IMR-90 (cell line): Measurements from ENCODE around the gene GPR62. TPM values are rescaled to one million over a fixed set of nuclear protein-coding genes. Genes with fewer than 3 reads are reported as not detected.

Experiments
- ATAC-seq: fragments of 200-7000 bp; cut with Tn5 transposase; 2 replicates; pipeline ENCODE4 v1.9.1; 2020; ENCODE audit warnings: low read depth, mild to moderate bottlenecking, moderate library complexity
- BruUV-seq: library from RNA; stranded (reverse); fragments of 400-500 nt; replicated peaks from 2 replicates; lab custom pipeline; 2021; lab: Mats Ljungman, UMichigan
- CTCF ChIA-PET: fragments of 300-600 bp; formaldehyde crosslinking; extraction: SDS; loops from one replicate; lab custom pipeline; 2021; ENCODE audit warnings: antibody characterized with exemption; lab: Yijun Ruan, JAX
- POLR2A ChIA-PET: fragments of 300-600 bp; sonication (Branson Sonifier 250); formaldehyde crosslinking; loops from one replicate; lab custom pipeline; 2022; ENCODE audit warnings: antibody characterized with exemption; ENCODE audit not compliant: unreplicated experiment; lab: Charles Lee
- DNase-seq: peaks from one replicate; pipeline ENCODE4 v3.0.0; 2013
- H2AFZ ChIP-seq: replicated peaks from 2 replicates; pipeline ENCODE3; 2013; ENCODE audit warnings: low read length, mild to moderate bottlenecking; ENCODE audit not compliant: poor library complexity
- H2AK5ac ChIP-seq: 2 replicates; pipeline ENCODE4 v1.6.1; 2013; ENCODE audit warnings: low read depth, low read length, inconsistent platforms
- H2AK9ac ChIP-seq: replicated peaks from 2 replicates; pipeline ENCODE3; 2013; ENCODE audit warnings: mild to moderate bottlenecking, low read depth, low read length, moderate library complexity; ENCODE audit not compliant: poor library complexity
- H2BK120ac ChIP-seq: 2 replicates; pipeline ENCODE4 v1.6.1; 2013; ENCODE audit warnings: low read depth, low read length, inconsistent platforms
- H2BK15ac ChIP-seq: 3 replicates; pipeline ENCODE4 v1.6.1; 2013; ENCODE audit warnings: low read depth, low read length, inconsistent platforms
- H2BK20ac ChIP-seq: 2 replicates; pipeline ENCODE4 v1.6.1; 2013; ENCODE audit warnings: low read depth, mild to moderate bottlenecking, inconsistent platforms, low read length, moderate library complexity
- H2BK5ac ChIP-seq: 2 replicates; pipeline ENCODE4 v1.6.1; 2013; ENCODE audit warnings: mild to moderate bottlenecking, low read depth, low read length, inconsistent platforms; ENCODE audit not compliant: poor library complexity, severe bottlenecking
- H3K14ac ChIP-seq: replicated peaks from 2 replicates; pipeline ENCODE4 v1.6.1; 2013; ENCODE audit warnings: low read depth, low read length, inconsistent platforms
- H3K18ac ChIP-seq: 2 replicates; pipeline ENCODE4 v1.6.1; 2013; ENCODE audit warnings: low read depth, low read length, control low read depth
- H3K23ac ChIP-seq: 2 replicates; pipeline ENCODE4 v1.6.1; 2013; ENCODE audit warnings: low read depth, low read length, inconsistent platforms
- H3K27ac ChIP-seq: 2 replicates; pipeline ENCODE4 v1.5.1; 2013; ENCODE audit warnings: mild to moderate bottlenecking, control low read depth, low read length; ENCODE audit not compliant: insufficient read depth
- H3K27me3 ChIP-seq: 2 replicates; pipeline ENCODE4 v1.6.1; 2013; ENCODE audit warnings: low read length; ENCODE audit not compliant: control insufficient read depth, insufficient read depth
- H3K36me3 ChIP-seq: 2 replicates; pipeline ENCODE4 v1.6.1; 2013; ENCODE audit warnings: low read length, mixed read lengths; ENCODE audit not compliant: control insufficient read depth, insufficient read depth
- H3K4ac ChIP-seq: 2 replicates; pipeline ENCODE4 v1.6.1; 2013; ENCODE audit warnings: low read depth, low read length, inconsistent platforms
- H3K4me1 ChIP-seq: 2 replicates; pipeline ENCODE4 v1.6.1; 2013; ENCODE audit warnings: low read length, mixed read lengths; ENCODE audit not compliant: control insufficient read depth, insufficient read depth
- H3K4me2 ChIP-seq: 2 replicates; pipeline ENCODE4 v1.6.1; 2013; ENCODE audit warnings: low read depth, mild to moderate bottlenecking, control low read depth, low read length, moderate library complexity
- H3K4me3 ChIP-seq: 2 replicates; pipeline ENCODE4 v1.5.1; 2013; ENCODE audit warnings: low read depth, mild to moderate bottlenecking, control low read depth, low read length, moderate library complexity; ENCODE audit not compliant: insufficient read depth
- H3K56ac ChIP-seq: 2 replicates; pipeline ENCODE4 v1.6.1; 2013; ENCODE audit warnings: low read length, inconsistent platforms; ENCODE audit not compliant: insufficient read depth; ENCODE audit errors: extremely low read depth
- H3K79me1 ChIP-seq, 2 experiments: 2 replicates each; pipeline ENCODE4 v1.6.1; 2013; ENCODE audit warnings: low read length in 2 of 2, inconsistent platforms in 1 of 2, low read depth in 1 of 2
- H3K9ac ChIP-seq: 2 replicates; pipeline ENCODE4 v1.6.1; 2013; ENCODE audit warnings: low read depth, low read length, control low read depth
- H3K9me1 ChIP-seq: 2 replicates; pipeline ENCODE4 v1.6.1; 2013; ENCODE audit warnings: low read length, inconsistent platforms; ENCODE audit not compliant: insufficient read depth
- H3K9me3 ChIP-seq: 2 replicates; pipeline ENCODE4 v1.6.1; 2013; ENCODE audit warnings: low read length; ENCODE audit not compliant: control insufficient read depth, insufficient read depth
- H4K20me1 ChIP-seq: 2 replicates; pipeline ENCODE4 v1.6.1; 2013; ENCODE audit warnings: low read length, inconsistent platforms; ENCODE audit not compliant: insufficient read depth
- H4K5ac ChIP-seq: 2 replicates; pipeline ENCODE4 v1.6.1; 2013; ENCODE audit warnings: mild to moderate bottlenecking, low read depth, low read length, control low read depth
- H4K8ac ChIP-seq, 2 experiments: 2 replicates each; pipeline ENCODE4 v1.6.1; 2013; ENCODE audit warnings: low read depth in 2 of 2, low read length in 2 of 2, control low read depth in 1 of 2, inconsistent platforms in 1 of 2
- H4K91ac ChIP-seq: 2 replicates; pipeline ENCODE4 v1.6.1; 2013; ENCODE audit warnings: low read depth, low read length, inconsistent platforms; ENCODE audit not compliant: insufficient read depth
- BHLHE40 ChIP-seq: fragments of 150-350 bp; IDR thresholded peaks from 2 replicates; pipeline ENCODE4 v1.6.1; 2016; ENCODE audit warnings: mild to moderate bottlenecking, low read depth, low read length
- NFE2L2 ChIP-seq: fragments of 150-350 bp; IDR thresholded peaks from 2 replicates; pipeline ENCODE4 v1.6.1; 2016; ENCODE audit warnings: low read depth, mild to moderate bottlenecking, low read length
- POLR2A ChIP-seq: IDR thresholded peaks from 2 replicates; pipeline ENCODE4 v1.6.1; 2012; ENCODE audit warnings: mild to moderate bottlenecking, low read depth, low read length
- RAD21 ChIP-seq: IDR thresholded peaks from 2 replicates; pipeline ENCODE4 v1.6.1; 2012; ENCODE audit warnings: low read length, improper control_type of control experiment
- RFX5 ChIP-seq: IDR thresholded peaks from 2 replicates; pipeline ENCODE4 v1.8.0; 2012; ENCODE audit warnings: low read depth, mild to moderate bottlenecking, low read length, moderate library complexity
- SMC3 ChIP-seq: fragments of 150-350 bp; IDR thresholded peaks from 2 replicates; pipeline ENCODE4 v1.6.1; 2016; ENCODE audit warnings: low read depth, mild to moderate bottlenecking, antibody characterized with exemption, low read length, moderate library complexity
- USF2 ChIP-seq: fragments of 150-350 bp; IDR thresholded peaks from 2 replicates; pipeline ENCODE4 v1.6.1; 2017; ENCODE audit warnings: mild to moderate bottlenecking, antibody characterized with exemption, low read length, low read depth
- WGBS, 2 experiments: methylation state at CpG; one replicate each; pipeline versions ENCODE4 v1.1.5 to v1.1.7; 2013; ENCODE audit warnings: missing lambda C conversion rate in 2 of 2; ENCODE audit not compliant: insufficient read length in 1 of 2; ENCODE audit errors: extremely low coverage in 2 of 2; 5-methylcytosine and 5-hydroxymethylcytosine counted together
- dilution Hi-C: fragments of 300-500 bp; cut with HindIII; formaldehyde crosslinking; loops from one replicate; pipeline ENCODE4 v1.14.3; 2018; ENCODE audit warnings: low sequenced_read_pairs; ENCODE audit not compliant: unreplicated experiment
- in situ Hi-C: fragments of 300-500 bp; cut with MboI; formaldehyde crosslinking; loops from 3 replicates; pipeline ENCODE4 v1.14.3; 2019; ENCODE audit warnings: low sequenced_read_pairs, inconsistent platforms, mixed read lengths
- intact Hi-C: fragments of 100-400 bp; cut with micrococcal nuclease; formaldehyde crosslinking; loops from 2 replicates; pipeline ENCODE4 v1.10.0; 2022
- polyA plus RNA-seq, 3 experiments: library from polyadenylated mRNA; depleted of rRNA; stranded (reverse); fragments of >200 nt; gene quantifications; 2 replicates each; pipeline ENCODE4 v1.2.3, GENCODE V29; 2012; ENCODE audit warnings: low replicate concordance in 1 of 3
- total RNA-seq: library from RNA; depleted of rRNA; stranded (reverse); fragments of >200 nt; gene quantifications from 2 replicates; pipeline ENCODE4 v1.2.3, GENCODE V29; 2012

GPR62 gene
- total and polyA plus RNA-seq, 2 of the 4 experiments (the other 2 are of a cell fraction): under 0.01 TPM; not detected in 1

GRCh38 chr3:51960386-51960785, 5.2 kb downstream of the GPR62 start:
- Histone ChIP-seq H3K27ac (no peak overlapping the region), H4K8ac (no peak overlapping the region), H3K18ac (no peak overlapping the region), H3K14ac (no peak overlapping the region), H2BK120ac (no peak overlapping the region), H2BK5ac (no peak overlapping the region), H3K9ac (no peak overlapping the region), H3K56ac (no peak overlapping the region), H2AK5ac (no peak overlapping the region), H3K36me3 (peaks cover 32% of the 10 kb centered on the region), H4K5ac (no peak overlapping the region), H3K79me1 (peaks cover 17 to 37% of the 10 kb centered on the region in 2 experiments), H2BK20ac (no peak overlapping the region), H2BK15ac (no peak overlapping the region), H2AFZ (no peak overlapping the region), H3K9me1 (peaks cover 4% of the 10 kb centered on the region), H3K4me3 (no peak overlapping the region), H3K9me3 (no peaks in the 10 kb centered on the region), H4K91ac (no peak overlapping the region), H3K4me2 (no peak overlapping the region), H3K4ac (no peak overlapping the region), H3K4me1 (peaks cover 12% of the 10 kb centered on the region), H3K23ac (no peak overlapping the region), H3K27me3 (no peaks in the 10 kb centered on the region), H4K20me1 (peaks cover 20% of the 10 kb centered on the region; the same call in 1 of the 2 replicates), H2AK9ac (no peak overlapping the region)
- in situ Hi-C loops (loop anchor here (25.0 kb wide), 1 partner anchor 1623 kb away; the partner anchor contains the start of genes RASSF1, TUSC2 and ZMYND10), intact Hi-C loops (no loop called here), dilution Hi-C loops (no loop called here)
- no peak for ATAC-seq
- DNase-seq: no peak
- CTCF ChIA-PET: no interaction called here
- BruUV-seq: no TSS peak
- TF ChIP-seq NFE2L2 (no peak), RAD21 (no peak), USF2 (no peak), RFX5 (no peak), POLR2A (no peak), BHLHE40 (no peak), SMC3 (no peak)
- POLR2A ChIA-PET: no interaction called here
- 100% methylated on average over 8 of the region's 10 CpGs; no CpG with 5 or more reads in 1 of the 2 experiments for WGBS, 2 experiments
